Measurements from ENCODE around the gene TRIM15. TPM values are rescaled to one million over a fixed set of nuclear protein-coding genes. Genes with fewer than 3 reads are reported as not detected.

TRIM15 gene
- total RNA-seq, 1 donor from 2014 or later = not detected

- FAIRE-seq = no peak
These were observed 8.4 kb upstream of the TRIM15 start for GRCh38 chr6:30154709-30155519.

GRCh38 chr6:30155520-30156261 lies 7.7 kb upstream of the TRIM15 start:
- H3K4me3 ChIP-seq (ENCODE audit: low read depth, low read length) = no peak overlapping the region
- FAIRE-seq = no peak
- TF ChIP-seq CTCF (IDR thresholded peaks at IDR 0.05; ENCODE audit: insufficient read depth, low read length, severe bottlenecking) = no peak
- peak; percentile 37 for DNase-seq (ENCODE audit: low read depth)
- H3K27me3 ChIP-seq (ENCODE audit: control insufficient read depth, insufficient read depth, low read length) = no peaks in the 10 kb centered on the region
- no peaks in the 10 kb centered on the region for H3K36me3 ChIP-seq (ENCODE audit: control insufficient read depth, insufficient read depth, low read length)

More at GRCh38 chr6:30154709-30155519, 8.4 kb upstream of the TRIM15 start:
- H3K4me3 ChIP-seq (ENCODE audit: low read depth, low read length) = no peak overlapping the region
- no peak for TF ChIP-seq CTCF (IDR thresholded peaks at IDR 0.05; ENCODE audit: insufficient read depth, low read length, severe bottlenecking)
- DNase-seq (ENCODE audit: low read depth) = peak; percentile 69
- no peaks in the 10 kb centered on the region for H3K36me3 ChIP-seq (ENCODE audit: control insufficient read depth, insufficient read depth, low read length)
- no peaks in the 10 kb centered on the region for H3K27me3 ChIP-seq (ENCODE audit: control insufficient read depth, insufficient read depth, low read length)

- H3K4me3 ChIP-seq (ENCODE audit: low read depth, low read length) = no peak overlapping the region
- TF ChIP-seq CTCF (IDR thresholded peaks at IDR 0.05; ENCODE audit: insufficient read depth, low read length, severe bottlenecking) = no peak
- FAIRE-seq = no peak
- no peaks in the 10 kb centered on the region for H3K36me3 ChIP-seq (ENCODE audit: control insufficient read depth, insufficient read depth, low read length)
- H3K27me3 ChIP-seq (ENCODE audit: control insufficient read depth, insufficient read depth, low read length) = no peaks in the 10 kb centered on the region
- DNase-seq (ENCODE audit: low read depth) = peak; percentile 65
These were observed 7.1 kb upstream of the TRIM15 start for GRCh38 chr6:30156262-30156599.

DNA sequence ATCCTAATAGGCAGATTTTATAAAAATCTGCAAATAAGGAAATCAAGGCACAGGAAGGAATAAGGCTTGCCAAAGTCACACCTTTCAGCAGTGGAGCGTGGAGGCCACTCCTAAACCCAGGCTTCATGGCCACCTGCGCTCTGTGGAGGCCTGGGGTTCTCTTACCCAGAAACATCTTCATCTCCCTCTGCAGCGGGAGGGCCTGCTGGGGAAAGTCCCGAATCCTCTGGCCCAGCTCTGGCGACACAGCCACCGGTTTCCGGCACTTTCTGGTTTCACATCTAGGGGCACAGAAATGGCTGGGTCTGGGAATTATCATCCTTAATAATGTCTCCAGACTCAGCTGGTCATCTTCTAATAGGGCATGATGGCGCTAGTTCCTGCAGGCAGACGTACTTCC lies 6.6 kb upstream of the TRIM15 start:
- TF ChIP-seq CTCF (IDR thresholded peaks at IDR 0.05; ENCODE audit: insufficient read depth, low read length, severe bottlenecking) = no peak
- no peaks in the 10 kb centered on the region for H3K36me3 ChIP-seq (ENCODE audit: control insufficient read depth, insufficient read depth, low read length)
- FAIRE-seq = no peak
- no peaks in the 10 kb centered on the region for H3K27me3 ChIP-seq (ENCODE audit: control insufficient read depth, insufficient read depth, low read length)
- no peak overlapping the region for H3K4me3 ChIP-seq (ENCODE audit: low read depth, low read length)
- no peak for DNase-seq (ENCODE audit: low read depth)

DNA sequence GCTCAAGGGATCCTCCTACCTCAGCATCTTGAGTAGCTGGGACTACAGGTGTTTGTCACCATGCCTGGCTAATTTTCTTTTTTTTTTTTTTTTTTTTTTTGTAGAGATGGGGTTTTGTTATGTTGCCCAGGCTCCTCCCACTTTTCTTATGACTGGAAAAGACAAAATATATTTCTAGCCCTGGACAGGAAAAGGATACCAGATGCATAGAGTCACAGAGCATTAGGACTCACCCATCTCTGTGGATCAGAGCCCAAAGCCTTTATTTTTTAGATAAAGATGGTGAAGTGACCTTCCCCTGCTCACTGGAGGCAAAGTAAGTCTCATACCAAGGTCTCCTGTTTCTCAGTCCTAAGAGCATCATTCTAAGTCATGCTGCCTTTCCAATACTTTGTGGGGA lies 5.8 kb upstream of the TRIM15 start:
- no peak for TF ChIP-seq CTCF (IDR thresholded peaks at IDR 0.05; ENCODE audit: insufficient read depth, low read length, severe bottlenecking)
- Histone ChIP-seq H3K36me3 (ENCODE audit: control insufficient read depth, insufficient read depth, low read length) (no peaks in the 10 kb centered on the region), H3K27me3 (ENCODE audit: control insufficient read depth, insufficient read depth, low read length) (no peaks in the 10 kb centered on the region), H3K4me3 (ENCODE audit: low read depth, low read length) (no peak overlapping the region)
- FAIRE-seq (no peak), DNase-seq (ENCODE audit: low read depth) (no peak)
